ENCODE measurements around the gene TRAF7.

DNA sequence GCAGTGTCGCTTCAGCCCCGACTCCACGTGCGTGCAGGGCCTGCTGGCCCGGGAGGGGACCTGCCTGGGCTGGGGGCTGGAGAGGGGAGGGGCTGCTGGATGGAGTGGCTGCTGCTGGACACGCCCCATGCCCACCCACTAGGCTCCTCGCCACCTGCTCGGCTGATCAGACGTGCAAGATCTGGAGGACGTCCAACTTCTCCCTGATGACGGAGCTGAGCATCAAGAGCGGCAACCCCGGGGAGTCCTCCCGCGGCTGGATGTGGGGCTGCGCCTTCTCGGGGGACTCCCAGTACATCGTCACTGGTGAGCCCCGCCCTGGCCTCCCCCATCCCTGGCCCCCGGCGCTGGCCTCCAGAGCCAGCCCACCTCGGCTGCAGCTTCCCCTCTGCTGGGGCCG is 52.7 kb downstream of the TRAF7 start:
- TF ChIP-seq GATA2 (IDR thresholded peaks at IDR 0.05; ENCODE audit: low read depth, low read length) = no peak
- no peak for TF ChIP-seq GATA3 (IDR thresholded peaks at IDR 0.05; ENCODE audit: low read depth, low read length)

Data from SH-SY5Y (cell line).